Pericardium fibroblast (primary cell): Measurements from ENCODE around the gene PHF14. TPM values are rescaled to one million over a fixed set of nuclear protein-coding genes. Genes with fewer than 3 reads are reported as not detected.

Experiments
- total RNA-seq: library from RNA; depleted of rRNA; stranded (reverse); fragments of >200 nt; gene quantifications from 2 replicates; pipeline ENCODE4 v1.2.3, GENCODE V29; 2015

The PHF14 gene
- total RNA-seq = 14.6 and 15.5 TPM in 2 replicates

DNA sequence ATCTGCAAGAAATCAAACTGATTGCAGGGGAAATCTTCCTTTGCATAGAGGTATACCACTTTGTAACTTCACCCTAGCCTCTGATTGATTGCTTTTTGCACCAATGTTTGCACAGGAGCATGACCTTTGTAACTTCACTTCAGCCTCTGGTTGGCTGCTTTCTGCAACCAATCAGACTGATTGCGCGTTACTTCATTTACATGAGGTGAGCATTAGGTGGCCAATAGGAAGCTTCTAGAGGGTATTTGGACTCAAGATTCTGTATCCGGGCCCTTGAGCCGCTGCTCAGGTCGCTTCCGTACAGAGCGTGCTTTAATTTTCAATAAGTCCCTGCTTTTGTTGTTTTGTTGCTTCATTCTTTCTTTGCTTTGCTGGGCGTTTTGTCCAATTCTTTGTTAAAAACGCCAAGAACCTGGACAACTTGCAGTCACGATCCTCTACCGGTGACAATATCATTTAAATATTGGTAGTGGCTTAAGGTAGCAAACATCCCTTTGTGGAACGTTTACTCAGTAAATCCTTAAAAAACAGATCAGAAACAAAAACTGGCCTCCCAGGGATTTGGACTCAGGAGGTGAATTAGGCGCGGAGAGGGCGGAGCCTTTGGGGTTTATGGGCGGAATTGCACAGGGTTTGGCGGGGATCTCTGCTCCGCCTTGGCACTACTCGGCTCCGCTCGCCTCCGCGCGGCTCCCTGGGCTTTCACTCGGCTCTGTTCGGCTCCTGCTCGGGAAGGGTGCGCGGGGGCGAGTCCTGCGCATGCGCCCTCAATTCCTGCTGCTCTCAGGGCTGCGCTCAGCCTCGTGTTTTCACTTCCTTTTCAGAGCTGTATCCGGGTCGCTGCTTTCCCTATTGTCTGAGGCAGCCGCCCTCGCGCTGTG, at the start of gene PHF14:
Gene PHF14 (plus strand): TSS at position 812 of the 881 bp plus-strand sequence. CDS start 452 bp downstream, outside the sequence.

